Eye (tissue), 1 donor: ENCODE measurements around the gene MYG1.
"Not testable (repeated sequence)": the region's sequence is repeated elsewhere in the genome, so short reads cannot be mapped to it uniquely, and the experiment has no call there.

Experiments
- DNase-seq: peaks from one replicate; pipeline ENCODE4 v3.0.0-alpha.2; 2015

MYG1 gene

DNA sequence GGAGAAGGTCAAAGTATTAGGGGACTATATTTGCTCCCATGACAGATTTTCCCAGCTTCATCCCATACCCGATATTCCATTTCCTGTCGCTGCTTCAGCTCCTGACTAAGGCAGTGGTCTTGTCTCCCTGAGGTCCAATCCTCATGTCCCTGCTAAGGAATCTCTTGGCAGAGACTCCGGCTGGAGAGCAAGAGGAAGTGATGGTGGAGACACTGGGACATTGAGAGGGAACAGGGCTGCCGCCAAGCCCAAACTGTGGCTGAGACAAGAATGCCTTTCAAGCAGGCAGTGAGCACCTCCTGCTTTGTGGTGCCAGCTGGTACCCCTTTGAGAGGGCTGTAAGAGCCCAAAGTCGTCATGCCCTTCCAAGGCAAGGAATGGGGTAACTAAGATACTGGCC is 31.2 kb downstream of the MYG1 start:
- DNase-seq = no peak

DNA sequence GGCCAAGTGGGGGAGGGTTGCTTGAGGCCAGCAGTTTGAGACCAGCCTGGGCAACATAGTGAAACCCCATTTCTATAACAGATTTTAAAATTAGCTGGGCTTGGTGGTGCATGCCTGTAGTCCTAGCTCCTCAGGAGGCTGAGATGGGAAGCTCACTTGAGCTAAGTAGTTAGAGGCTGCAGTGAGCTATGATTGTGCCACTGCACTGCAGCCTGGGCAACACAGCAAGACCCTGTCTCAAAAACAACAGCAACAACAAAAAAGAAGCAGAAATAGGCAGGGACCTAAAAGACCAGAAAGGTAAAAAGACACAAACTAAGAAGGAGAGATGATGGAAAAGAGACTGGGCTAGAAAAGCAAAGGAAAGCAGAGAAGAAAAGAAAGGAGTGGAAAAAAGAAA is 32.8 kb downstream of the MYG1 start:
- DNase-seq = not testable (repeated sequence)

DNA sequence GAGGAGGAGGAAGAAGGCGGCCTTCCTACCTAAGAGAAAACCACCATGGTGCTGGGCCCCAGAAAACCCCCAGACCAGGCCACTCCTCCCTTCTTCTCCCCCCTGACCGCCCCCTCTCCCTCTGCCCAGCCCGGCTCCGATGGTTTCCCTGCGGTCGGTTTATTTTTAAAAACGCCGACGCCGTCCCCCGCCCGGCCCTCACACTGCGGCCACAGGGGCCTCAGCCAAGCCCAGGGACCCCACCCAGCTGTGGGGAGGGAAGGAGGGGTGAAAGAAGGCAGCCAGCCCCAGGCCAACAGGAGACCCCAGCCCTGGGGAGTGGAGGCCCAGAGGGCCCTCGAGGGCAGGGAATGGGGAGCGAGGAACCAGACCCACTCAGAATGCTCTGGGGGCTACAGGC is 33.2 kb downstream of the MYG1 start:
- DNase-seq = no peak

DNA sequence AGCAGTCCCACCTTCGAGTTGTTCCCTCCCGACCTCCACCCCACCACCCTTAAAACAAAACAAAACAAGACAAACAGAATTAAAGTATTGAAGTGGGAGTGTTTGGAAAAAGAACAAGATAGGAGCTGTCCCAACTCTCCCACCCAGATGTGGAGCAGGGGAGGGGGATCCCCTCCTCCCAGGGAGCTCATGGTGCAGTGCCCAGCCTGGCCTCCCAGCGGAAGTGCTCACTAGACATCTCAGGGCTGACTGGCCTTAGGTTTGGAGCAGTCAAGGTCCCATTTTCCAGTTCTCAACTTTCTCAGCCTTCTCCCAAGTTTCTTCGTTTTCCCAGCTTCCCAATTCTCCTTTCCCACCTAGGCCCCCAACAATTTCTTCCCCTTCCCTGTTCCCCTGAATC is 33.8 kb downstream of the MYG1 start:
- DNase-seq = no peak

DNA sequence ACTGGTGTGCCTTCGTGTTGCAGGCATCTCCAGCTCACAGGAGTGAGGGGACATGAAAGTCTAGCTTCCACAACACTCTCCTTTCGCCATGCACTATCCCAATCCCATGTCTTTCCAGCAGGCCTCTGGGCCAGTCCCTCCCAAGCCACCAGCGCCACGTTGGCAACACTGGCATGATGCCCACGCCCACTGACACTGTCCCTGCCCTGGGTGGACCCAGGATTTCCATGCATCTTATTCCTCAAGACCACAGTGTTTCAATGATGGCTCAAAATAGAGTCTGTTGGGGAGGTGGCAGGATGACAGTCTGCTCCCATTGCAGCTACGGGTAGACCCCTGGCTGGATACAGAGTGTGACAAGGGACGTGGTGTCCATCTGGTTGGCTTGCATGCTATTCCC is 34.4 kb downstream of the MYG1 start:
- DNase-seq = no peak

DNA sequence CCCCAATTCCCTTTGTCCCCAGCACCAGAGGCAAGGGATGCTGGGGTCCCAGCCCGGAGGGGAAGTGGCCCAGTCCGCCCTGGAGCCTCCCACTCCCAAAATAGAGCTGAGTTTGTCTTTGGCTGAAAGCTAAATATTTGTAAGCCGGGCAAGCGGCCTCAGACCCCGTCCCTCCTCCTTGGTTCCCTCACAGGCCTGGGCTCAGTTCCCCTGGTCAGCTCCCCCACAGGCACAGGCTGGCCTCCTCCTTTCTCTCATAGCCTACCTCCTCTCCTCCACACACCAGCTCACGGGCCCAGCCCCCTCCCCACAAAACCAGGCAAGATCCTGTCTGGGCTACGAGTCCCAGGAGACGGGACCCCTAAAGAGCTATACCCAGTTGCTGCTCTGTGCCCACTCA is 35.3 kb downstream of the MYG1 start:
- no peak for DNase-seq

DNA sequence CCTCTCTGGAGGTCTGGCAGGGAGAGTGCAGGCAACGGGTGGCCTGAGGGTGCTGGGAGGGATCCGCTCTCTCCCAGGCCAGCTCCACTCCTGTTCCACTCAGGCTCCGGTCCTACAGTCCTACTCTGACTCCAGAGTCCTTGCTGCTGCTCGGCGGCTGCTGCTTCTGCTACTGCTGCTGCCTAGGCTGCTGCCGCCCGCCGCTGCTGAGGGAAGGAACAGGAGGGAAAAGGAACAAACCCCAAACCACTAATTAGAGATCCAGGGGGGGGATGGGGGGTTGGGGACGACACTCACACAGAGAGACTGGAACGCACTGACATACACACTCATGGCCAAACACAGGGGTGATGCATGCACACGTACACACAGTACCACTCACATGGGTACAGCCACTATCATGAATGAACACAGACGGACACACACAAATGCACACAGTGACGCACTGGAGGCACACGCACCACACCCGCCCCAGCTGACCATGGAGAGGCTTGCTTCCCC is 36.7 kb downstream of the MYG1 start, which contains the start of gene SP7:
Gene SP7, minus strand, starts transcription at position 174 of the 501 bp plus-strand sequence. CDS start 708 bp downstream, outside the sequence.
- peak; percentile 41 for DNase-seq

DNA sequence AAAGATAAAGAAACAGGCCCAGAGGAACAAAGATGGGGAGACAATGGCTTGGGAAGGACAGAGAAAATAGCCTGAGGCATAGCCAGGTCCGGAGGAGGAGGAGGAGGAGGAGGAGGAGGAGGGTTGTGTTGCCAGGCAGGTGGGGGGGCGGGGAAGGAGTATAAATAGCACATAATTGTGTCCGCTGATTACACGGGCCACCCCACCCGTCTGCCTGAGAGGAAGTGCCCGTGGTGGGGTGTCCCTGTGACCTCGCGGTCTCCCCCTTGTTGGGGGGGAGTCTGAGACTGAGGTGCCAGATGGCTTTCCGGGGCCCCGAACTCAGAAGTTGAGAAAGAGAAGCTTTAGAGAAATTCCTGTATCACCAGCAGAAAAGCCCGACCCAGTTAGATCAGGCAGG is 38.5 kb downstream of the MYG1 start:
- no peak for DNase-seq

DNA sequence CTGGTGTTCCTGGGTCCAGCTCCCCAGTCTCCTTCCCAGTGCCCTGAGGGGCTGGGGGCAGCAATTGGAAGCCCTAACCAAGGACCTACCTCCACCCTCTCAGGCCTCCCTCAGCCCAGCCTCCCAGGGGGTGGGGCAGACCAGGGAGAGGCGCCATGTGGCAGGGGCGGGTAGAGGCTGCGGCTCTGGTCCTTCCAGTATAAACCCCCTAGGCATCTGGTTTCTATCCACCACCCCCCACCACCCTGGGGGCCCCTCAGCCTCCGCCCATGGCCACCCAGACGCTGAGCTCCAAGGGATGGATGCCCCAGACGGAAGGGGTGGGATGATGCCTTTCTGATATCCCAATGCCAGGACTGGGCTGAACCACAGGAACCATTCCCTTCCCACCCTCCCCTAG is 39.4 kb downstream of the MYG1 start:
- no peak for DNase-seq

DNA sequence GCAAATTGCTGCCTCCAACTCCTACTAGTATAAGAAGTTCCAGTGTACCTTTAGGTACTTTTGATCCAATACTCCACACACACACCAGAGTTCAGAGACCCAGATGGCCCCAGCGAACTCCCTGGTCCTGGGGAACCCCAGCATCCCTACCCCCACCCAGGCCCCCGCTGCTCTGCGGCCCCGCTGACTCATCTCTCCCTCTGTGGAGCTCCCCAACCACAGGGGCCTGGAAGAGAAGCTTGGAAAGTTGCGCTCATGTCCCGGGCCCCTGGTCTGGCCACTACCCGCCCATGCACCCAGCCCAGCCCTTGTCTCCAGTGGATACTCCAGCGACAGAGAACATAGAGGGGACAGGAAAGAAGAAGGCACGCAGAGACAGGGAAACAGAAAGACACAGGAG is 40.9 kb downstream of the MYG1 start:
- DNase-seq = no peak

DNA sequence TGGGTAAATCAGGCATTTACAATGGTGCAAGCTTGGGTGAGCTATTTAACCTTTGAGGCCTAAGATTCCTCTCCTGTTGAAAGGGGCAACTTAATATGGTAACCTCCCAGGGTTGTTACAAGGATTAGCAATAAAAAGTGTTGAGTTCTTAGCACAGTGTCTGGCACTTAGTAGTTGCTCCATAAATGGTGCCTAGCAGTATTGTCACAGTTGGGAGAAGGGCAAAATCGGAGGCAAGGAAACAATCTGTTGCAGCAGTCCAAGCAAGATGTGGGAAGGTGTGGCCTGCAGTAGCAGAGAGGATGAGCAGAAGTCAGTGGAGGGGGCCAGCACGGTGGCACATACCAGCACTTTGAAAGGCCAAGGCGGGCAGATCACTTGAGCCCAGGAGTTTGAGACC is 44.0 kb downstream of the MYG1 start:
- DNase-seq = peak; percentile 9

DNA sequence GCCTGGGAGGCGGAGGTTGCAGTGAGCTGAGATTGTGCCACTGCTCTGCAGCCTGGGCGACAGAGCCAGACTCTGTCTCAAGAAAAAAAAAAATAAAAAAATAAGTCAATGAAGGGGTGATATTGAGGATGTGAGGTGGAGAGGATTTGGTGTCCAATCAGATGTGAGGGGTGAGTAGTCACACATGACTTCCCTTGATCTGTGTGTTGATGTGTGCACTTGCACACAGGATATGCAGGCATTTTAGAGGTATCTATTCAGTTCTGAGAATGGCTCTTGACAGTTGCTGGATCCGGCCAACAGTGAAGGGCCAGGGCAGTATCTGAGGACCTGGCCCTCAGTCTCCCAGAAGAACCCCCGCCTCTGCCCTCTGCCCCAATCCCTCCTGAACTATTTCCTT is 44.5 kb downstream of the MYG1 start:
- DNase-seq = peak; percentile 5

DNA sequence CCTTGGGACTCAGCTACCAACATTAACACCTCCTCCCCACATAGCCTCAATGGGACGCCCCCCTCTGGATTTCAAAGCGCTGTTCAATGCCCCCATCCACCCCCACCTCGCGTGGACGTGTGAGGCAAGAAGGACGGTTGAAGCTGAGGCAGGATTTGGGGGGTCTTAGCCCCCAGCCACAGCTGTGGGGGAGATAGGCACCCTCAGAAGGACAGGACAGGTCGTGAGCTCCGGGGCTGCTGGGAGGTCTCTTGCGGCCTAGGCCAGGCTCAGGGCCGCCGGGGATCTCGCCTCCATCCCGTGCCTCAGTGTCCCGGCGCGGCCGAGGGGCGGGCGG is 45.0 kb downstream of the MYG1 start:
- peak; percentile 42 for DNase-seq

DNA sequence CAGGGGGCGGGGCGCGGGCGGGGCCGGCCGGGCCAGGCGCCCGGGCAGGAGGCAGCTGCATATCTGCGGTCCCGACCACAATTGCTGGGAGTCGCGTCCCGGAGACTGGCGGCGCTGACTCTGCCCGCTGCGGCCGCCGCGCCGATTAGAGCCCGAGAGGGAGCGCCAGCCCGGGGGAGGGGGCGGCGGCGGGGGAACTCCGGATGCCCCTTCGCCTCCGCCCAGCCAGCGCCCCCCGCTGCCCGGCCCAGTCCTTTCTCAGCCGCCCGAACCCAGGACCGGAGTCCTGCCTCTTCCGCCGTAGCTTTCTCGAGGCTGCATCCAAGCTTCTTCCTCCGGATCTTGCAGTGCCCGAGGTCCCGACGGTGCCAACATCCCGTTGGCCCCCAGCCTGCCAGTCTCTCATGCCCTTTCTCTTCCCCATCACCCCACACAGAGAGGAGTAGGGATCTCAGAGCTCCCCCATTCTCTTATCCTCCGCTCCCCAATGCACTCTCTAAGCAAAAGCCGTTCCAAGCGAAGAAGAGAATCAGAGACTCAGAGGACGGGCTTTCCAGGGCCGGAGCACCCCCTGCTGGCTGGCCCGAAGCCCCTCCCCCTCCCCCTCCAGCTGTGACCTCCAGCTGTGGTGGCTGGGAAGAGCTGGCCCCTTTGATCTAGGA is 45.5 kb downstream of the MYG1 start:
- peak; percentile 91 for DNase-seq

DNA sequence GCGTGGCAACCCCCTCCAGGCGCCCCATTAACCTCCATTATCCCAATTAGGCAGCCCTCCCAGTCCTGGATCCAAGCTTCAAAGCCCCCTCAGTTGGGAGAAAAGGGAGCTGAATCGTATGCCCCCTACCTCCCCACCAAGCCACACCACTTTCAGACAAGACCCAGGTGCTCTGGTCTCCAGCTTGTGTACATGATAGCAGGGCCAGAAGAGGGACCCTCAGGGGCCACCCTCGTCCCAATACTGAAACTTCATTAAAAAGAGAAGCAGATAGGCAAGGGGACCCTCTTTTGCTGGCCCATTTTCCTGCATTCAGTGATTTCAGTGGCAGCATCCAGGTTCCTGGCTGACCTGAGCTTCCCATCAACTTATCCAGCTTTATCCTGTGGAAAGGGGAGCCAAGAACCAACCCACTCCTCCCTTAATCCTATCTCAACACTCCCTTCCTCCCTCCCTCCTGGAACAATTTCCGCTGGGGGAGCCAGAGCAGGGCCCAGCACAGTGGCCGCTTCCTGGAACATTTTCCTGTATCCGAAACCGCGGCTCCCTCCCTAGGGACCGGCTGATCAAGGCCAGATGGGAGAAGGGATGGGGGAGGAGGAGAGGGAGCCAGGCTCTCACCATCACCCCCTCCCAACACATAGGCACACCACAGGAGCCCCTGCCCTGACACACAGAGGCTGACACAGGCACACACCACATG is 46.1 kb downstream of the MYG1 start:
- DNase-seq = peak; percentile 67

DNA sequence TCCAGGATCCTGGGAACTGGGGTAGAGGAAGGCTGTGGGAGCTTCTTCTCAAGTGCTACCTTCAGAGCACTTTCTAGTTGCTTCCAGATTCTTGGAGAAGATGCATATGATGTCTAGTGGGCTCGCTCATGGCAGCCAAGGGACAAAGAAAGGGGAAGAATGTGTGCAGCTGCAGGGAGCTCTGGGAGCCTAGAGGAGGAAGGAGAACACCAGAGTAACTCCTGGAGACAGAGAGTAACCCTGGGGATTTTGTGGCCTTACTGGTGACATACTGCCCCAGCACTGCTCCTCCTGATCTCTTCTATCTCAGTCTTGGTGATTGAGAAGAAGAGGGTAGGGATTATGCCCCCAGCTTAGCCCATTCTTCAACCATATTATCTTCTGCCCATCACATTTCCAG is 47.0 kb downstream of the MYG1 start:
- DNase-seq = no peak

DNA sequence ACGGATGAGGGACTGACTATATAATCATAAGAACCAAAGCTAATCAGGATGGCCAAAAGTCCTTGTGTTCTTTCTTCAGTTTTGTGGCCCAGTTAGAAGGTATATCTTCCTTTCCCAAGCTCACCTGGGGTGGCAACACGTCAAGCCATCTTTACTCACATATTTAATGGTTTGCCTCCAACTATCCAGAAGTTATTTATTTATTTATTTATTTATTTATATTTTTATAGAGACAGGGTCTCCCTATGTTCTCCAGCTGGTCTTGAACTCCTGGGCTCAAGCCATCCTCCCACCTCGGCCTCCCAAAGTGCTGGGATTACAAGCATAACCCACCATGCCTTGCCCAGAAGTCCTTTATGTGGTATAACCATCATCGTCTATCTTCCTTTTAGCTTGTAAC is 48.4 kb downstream of the MYG1 start:
- DNase-seq = no peak

DNA sequence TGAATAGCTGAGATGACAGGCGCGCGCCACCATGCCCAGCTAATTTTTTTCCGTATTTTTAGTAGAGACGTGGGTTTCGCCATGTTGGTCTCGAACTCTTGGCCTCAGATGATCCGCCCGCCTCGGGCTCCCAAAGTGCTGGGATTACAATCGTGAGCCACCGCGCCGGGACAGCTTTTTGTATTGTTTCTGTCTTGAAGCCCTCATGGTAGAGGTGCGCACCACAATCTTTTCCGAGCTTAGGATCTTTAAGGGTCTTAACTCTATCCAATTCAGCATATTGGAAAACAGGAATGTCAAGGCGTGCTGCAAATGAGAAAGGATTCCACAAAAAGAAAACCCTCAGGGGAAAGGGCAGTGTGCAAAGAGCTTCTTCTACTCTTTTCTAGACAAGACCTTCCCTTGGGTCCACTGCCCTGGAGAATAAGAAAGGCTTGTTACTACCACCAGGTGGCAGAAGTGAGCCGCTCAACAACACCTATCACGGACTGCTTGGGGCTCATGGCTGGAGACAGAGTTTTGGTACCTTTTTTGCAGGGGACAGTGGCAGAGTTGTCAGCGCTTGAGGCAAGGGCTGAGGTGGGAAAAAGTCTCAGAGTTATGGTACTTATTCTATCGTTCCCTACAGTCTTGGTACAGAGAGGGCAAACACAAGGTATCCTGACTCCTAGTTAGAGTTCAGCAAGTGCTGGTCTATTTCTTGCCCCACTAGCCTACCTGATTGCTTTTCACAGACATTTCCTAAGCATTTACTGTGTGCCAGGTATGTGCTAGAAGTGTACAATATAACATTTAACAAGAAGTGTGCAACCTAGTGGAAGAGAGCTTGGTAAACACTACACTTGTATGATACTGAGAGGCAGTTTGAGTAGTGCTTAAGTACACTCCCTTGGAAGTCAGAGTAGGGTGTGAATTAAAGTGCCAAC is 53.1 kb downstream of the MYG1 start:
- DNase-seq = peak; percentile 97

DNA sequence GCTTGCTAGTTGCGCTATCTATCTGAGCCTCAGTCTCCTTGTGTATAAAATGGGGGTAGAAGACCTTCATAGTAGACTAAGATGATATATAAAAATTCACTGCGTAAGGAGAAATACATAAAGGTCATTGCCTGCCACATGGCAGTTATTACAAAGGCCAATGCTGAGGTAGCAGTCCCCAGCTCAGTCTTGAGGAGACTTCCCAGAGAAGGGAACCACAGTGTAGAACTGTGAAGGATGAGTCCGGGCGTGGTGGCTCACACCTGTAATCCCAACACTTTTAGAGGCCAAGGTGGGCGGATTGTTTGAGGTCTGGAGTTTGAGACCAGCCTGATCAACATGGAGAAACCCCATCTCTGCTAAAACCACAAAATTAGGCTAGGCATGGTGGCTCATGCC is 53.8 kb downstream of the MYG1 start:
- no peak for DNase-seq

DNA sequence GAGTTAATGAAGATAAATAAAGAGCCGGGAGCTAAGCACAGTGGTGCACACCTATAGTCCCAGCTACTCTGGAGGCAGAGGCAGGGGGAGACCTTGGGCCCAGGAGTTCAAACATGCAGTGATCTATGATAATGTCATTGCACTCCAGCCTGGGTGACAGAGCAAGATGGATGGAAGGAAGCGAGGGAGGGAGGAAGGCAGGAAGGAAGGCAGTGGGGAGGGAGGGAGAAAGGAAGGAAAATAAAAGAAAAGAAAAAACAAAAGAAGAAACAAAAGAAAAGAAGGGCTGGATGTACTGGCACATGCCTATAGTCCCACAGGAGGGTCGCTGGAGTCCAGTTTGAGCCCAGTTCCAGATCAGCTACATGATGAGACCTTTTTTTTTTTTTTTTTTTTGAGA is 55.6 kb downstream of the MYG1 start:
- no peak for DNase-seq
